ENCODE results near the gene ARL14. TPM values are rescaled to one million over a fixed set of nuclear protein-coding genes. Genes with fewer than 3 reads are reported as not detected.

The ARL14 gene
- total RNA-seq = not detected in 2 replicates

GRCh38 chr3:160676547-160677303 lies at the start of gene ARL14:
Gene ARL14, plus strand, starts transcription at chr3:160677160. Its CDS starts 187 bp downstream, at chr3:160677347.
- no peak within 1 kb of the TSS for H3K27ac Mint-ChIP-seq
- no peaks in the 10 kb centered on the region for H3K4me1 Mint-ChIP-seq (ENCODE audit: low read depth)
- peaks cover 2% of the 10 kb centered on the region for H3K27me3 Mint-ChIP-seq (ENCODE audit: insufficient read depth)
- no peak for DNase-seq (ENCODE audit: low spot score)
- no peaks in the 10 kb centered on the region for H3K36me3 Mint-ChIP-seq (ENCODE audit: low read depth)
- no peak within 1 kb of the TSS for H3K4me3 Mint-ChIP-seq
- H3K9me3 Mint-ChIP-seq = no peaks in the 10 kb centered on the region
- intact Hi-C loops (cut with micrococcal nuclease) = no loop called here

- H3K4me3 Mint-ChIP-seq = no peak overlapping the region
- no peaks in the 10 kb centered on the region for H3K4me1 Mint-ChIP-seq (ENCODE audit: low read depth)
- no peaks in the 10 kb centered on the region for H3K36me3 Mint-ChIP-seq (ENCODE audit: low read depth)
- H3K9me3 Mint-ChIP-seq = no peaks in the 10 kb centered on the region
- intact Hi-C loops (cut with micrococcal nuclease) = no loop called here
- H3K27ac Mint-ChIP-seq = no peak overlapping the region
- no peak for DNase-seq (ENCODE audit: low spot score)
- peaks cover 7% of the 10 kb centered on the region for H3K27me3 Mint-ChIP-seq (ENCODE audit: insufficient read depth)
These were observed 47.5 kb upstream of the ARL14 start for GRCh38 chr3:160629491-160629890.

GRCh38 chr3:160633361-160634083 lies 43.4 kb upstream of the ARL14 start:
- Mint-ChIP-seq H3K4me1 (ENCODE audit: low read depth) (no peaks in the 10 kb centered on the region), H3K4me3 (no peak overlapping the region), H3K27ac (no peak overlapping the region), H3K36me3 (ENCODE audit: low read depth) (no peaks in the 10 kb centered on the region), H3K27me3 (ENCODE audit: insufficient read depth) (peaks cover 4% of the 10 kb centered on the region), H3K9me3 (no peaks in the 10 kb centered on the region)
- intact Hi-C loops (cut with micrococcal nuclease) = no loop called here
- no peak for DNase-seq (ENCODE audit: low spot score)

GRCh38 chr3:160635213-160635612 lies 41.7 kb upstream of the ARL14 start:
- Mint-ChIP-seq H3K4me1 (ENCODE audit: low read depth) (no peaks in the 10 kb centered on the region), H3K27me3 (ENCODE audit: insufficient read depth) (peaks cover 4% of the 10 kb centered on the region), H3K36me3 (ENCODE audit: low read depth) (no peaks in the 10 kb centered on the region), H3K9me3 (no peaks in the 10 kb centered on the region), H3K4me3 (no peak overlapping the region), H3K27ac (no peak overlapping the region)
- DNase-seq (ENCODE audit: low spot score) = no peak
- intact Hi-C loops (cut with micrococcal nuclease) = no loop called here

GRCh38 chr3:160637086-160637485 lies 39.9 kb upstream of the ARL14 start:
- Mint-ChIP-seq H3K27ac (no peak overlapping the region), H3K4me3 (no peak overlapping the region), H3K27me3 (ENCODE audit: insufficient read depth) (peaks cover 4% of the 10 kb centered on the region), H3K36me3 (ENCODE audit: low read depth) (no peaks in the 10 kb centered on the region), H3K4me1 (ENCODE audit: low read depth) (no peaks in the 10 kb centered on the region), H3K9me3 (no peaks in the 10 kb centered on the region)
- intact Hi-C loops (cut with micrococcal nuclease) = no loop called here
- no peak for DNase-seq (ENCODE audit: low spot score)

- H3K27ac Mint-ChIP-seq = no peak overlapping the region
- no peaks in the 10 kb centered on the region for H3K9me3 Mint-ChIP-seq
These were observed 38.8 kb upstream of the ARL14 start for GRCh38 chr3:160638184-160638583.

GRCh38 chr3:160641665-160642309 lies 35.2 kb upstream of the ARL14 start:
- intact Hi-C loops (cut with micrococcal nuclease) = no loop called here
- Mint-ChIP-seq H3K9me3 (no peaks in the 10 kb centered on the region), H3K4me1 (ENCODE audit: low read depth) (no peaks in the 10 kb centered on the region), H3K36me3 (ENCODE audit: low read depth) (no peaks in the 10 kb centered on the region), H3K27me3 (ENCODE audit: insufficient read depth) (peaks cover 4% of the 10 kb centered on the region), H3K4me3 (no peak overlapping the region), H3K27ac (no peak overlapping the region)
- DNase-seq (ENCODE audit: low spot score) = no peak

More at GRCh38 chr3:160638184-160638583, 38.8 kb upstream of the ARL14 start:
- Mint-ChIP-seq H3K4me3 (no peak overlapping the region), H3K27me3 (ENCODE audit: insufficient read depth) (peaks cover 4% of the 10 kb centered on the region), H3K36me3 (ENCODE audit: low read depth) (no peaks in the 10 kb centered on the region), H3K4me1 (ENCODE audit: low read depth) (no peaks in the 10 kb centered on the region)
- intact Hi-C loops (cut with micrococcal nuclease) = no loop called here
- DNase-seq (ENCODE audit: low spot score) = no peak

- DNase-seq (ENCODE audit: low spot score) = no peak
- no peaks in the 10 kb centered on the region for H3K36me3 Mint-ChIP-seq (ENCODE audit: low read depth)
- H3K4me1 Mint-ChIP-seq (ENCODE audit: low read depth) = no peaks in the 10 kb centered on the region
- intact Hi-C loops (cut with micrococcal nuclease) = no loop called here
- H3K4me3 Mint-ChIP-seq = no peak overlapping the region
- H3K27ac Mint-ChIP-seq = no peak overlapping the region
- no peaks in the 10 kb centered on the region for H3K9me3 Mint-ChIP-seq
- peaks cover 4% of the 10 kb centered on the region for H3K27me3 Mint-ChIP-seq (ENCODE audit: insufficient read depth)
These were observed 33.0 kb upstream of the ARL14 start for GRCh38 chr3:160643994-160644393.

- Mint-ChIP-seq H3K27me3 (ENCODE audit: insufficient read depth) (peaks cover 5% of the 10 kb centered on the region), H3K4me3 (no peak overlapping the region), H3K9me3 (no peaks in the 10 kb centered on the region), H3K36me3 (ENCODE audit: low read depth) (no peaks in the 10 kb centered on the region), H3K4me1 (ENCODE audit: low read depth) (no peaks in the 10 kb centered on the region), H3K27ac (no peak overlapping the region)
- no peak for DNase-seq (ENCODE audit: low spot score)
- intact Hi-C loops (cut with micrococcal nuclease) = no loop called here
These were observed 32.5 kb upstream of the ARL14 start for GRCh38 chr3:160644491-160644890.

GRCh38 chr3:160648701-160649100 lies 28.3 kb upstream of the ARL14 start:
- H3K9me3 Mint-ChIP-seq = no peaks in the 10 kb centered on the region
- no peaks in the 10 kb centered on the region for H3K4me1 Mint-ChIP-seq (ENCODE audit: low read depth)
- no peak overlapping the region for H3K4me3 Mint-ChIP-seq
- no peak overlapping the region for H3K27ac Mint-ChIP-seq
- intact Hi-C loops (cut with micrococcal nuclease) = no loop called here
- no peak for DNase-seq (ENCODE audit: low spot score)
- H3K36me3 Mint-ChIP-seq (ENCODE audit: low read depth) = no peaks in the 10 kb centered on the region
- H3K27me3 Mint-ChIP-seq (ENCODE audit: insufficient read depth) = peaks cover 5% of the 10 kb centered on the region

- no peak overlapping the region for H3K27ac Mint-ChIP-seq
- no peak for DNase-seq (ENCODE audit: low spot score)
- H3K4me1 Mint-ChIP-seq (ENCODE audit: low read depth) = no peaks in the 10 kb centered on the region
- peaks cover 5% of the 10 kb centered on the region for H3K27me3 Mint-ChIP-seq (ENCODE audit: insufficient read depth)
- no peaks in the 10 kb centered on the region for H3K9me3 Mint-ChIP-seq
- intact Hi-C loops (cut with micrococcal nuclease) = no loop called here
- no peak overlapping the region for H3K4me3 Mint-ChIP-seq
- H3K36me3 Mint-ChIP-seq (ENCODE audit: low read depth) = no peaks in the 10 kb centered on the region
These were observed 27.4 kb upstream of the ARL14 start for GRCh38 chr3:160649596-160649995.

- Mint-ChIP-seq H3K36me3 (ENCODE audit: low read depth) (no peaks in the 10 kb centered on the region), H3K27me3 (ENCODE audit: insufficient read depth) (peaks cover 6% of the 10 kb centered on the region), H3K4me3 (no peak overlapping the region), H3K9me3 (no peaks in the 10 kb centered on the region), H3K4me1 (ENCODE audit: low read depth) (no peaks in the 10 kb centered on the region), H3K27ac (no peak overlapping the region)
- intact Hi-C loops (cut with micrococcal nuclease) = no loop called here
- no peak for DNase-seq (ENCODE audit: low spot score)
These were observed 23.4 kb upstream of the ARL14 start for GRCh38 chr3:160653512-160653911.

- Mint-ChIP-seq H3K27ac (no peak overlapping the region), H3K4me1 (ENCODE audit: low read depth) (peaks cover 5% of the 10 kb centered on the region), H3K9me3 (no peaks in the 10 kb centered on the region), H3K4me3 (no peak overlapping the region), H3K36me3 (ENCODE audit: low read depth) (no peaks in the 10 kb centered on the region), H3K27me3 (ENCODE audit: insufficient read depth) (peaks cover 6% of the 10 kb centered on the region)
- DNase-seq (ENCODE audit: low spot score) = no peak
- intact Hi-C loops (cut with micrococcal nuclease) = no loop called here
These were observed 16.1 kb upstream of the ARL14 start for GRCh38 chr3:160660902-160661301.
